Activated CD8-positive, alpha-beta T cell treated with anti-CD3 and anti-CD28 coated beads for 36 hours (primary cell): Measurements from ENCODE around the gene PCDHGB3. TPM values are rescaled to one million over a fixed set of nuclear protein-coding genes. Genes with fewer than 3 reads are reported as not detected.
"Not testable (repeated sequence)": the region's sequence is repeated elsewhere in the genome, so short reads cannot be mapped to it uniquely, and the experiment has no call there.

Source experiments
- ATAC-seq: fragments of 200-7000 bp; cut with Tn5 transposase; one replicate; pipeline ENCODE4 v1.10.0; 2021; ENCODE audit warnings: mild to moderate bottlenecking, moderate library complexity
- CTCF ChIA-PET: fragments of 350-600 bp; sonication (Branson Sonifier 250); formaldehyde crosslinking; loops from one replicate; lab custom pipeline; 2021; ENCODE audit warnings: antibody characterized with exemption; lab: Charles Lee
- POLR2A ChIA-PET: fragments of 350-600 bp; sonication (Branson Sonifier 250); formaldehyde crosslinking; loops from one replicate; lab custom pipeline; 2021; ENCODE audit warnings: antibody characterized with exemption; lab: Charles Lee
- DNase-seq: peaks from one replicate; pipeline ENCODE4 v3.0.0-alpha.2; 2020
- H3K27ac Mint-ChIP-seq: one replicate; pipeline ENCODE4 v1.8.0; 2021; ENCODE audit warnings: mild to moderate bottlenecking, mixed read lengths
- H3K27me3 Mint-ChIP-seq: one replicate; pipeline ENCODE4 v1.8.0; 2021; ENCODE audit warnings: mixed read lengths
- H3K36me3 Mint-ChIP-seq: one replicate; pipeline ENCODE4 v1.8.0; 2021; ENCODE audit warnings: low read depth, mixed read lengths
- H3K4me1 Mint-ChIP-seq: one replicate; pipeline ENCODE4 v1.8.0; 2021; ENCODE audit warnings: low read depth, mixed read lengths
- H3K4me3 Mint-ChIP-seq: one replicate; pipeline ENCODE4 v1.8.0; 2021; ENCODE audit warnings: mild to moderate bottlenecking, moderate library complexity, mixed read lengths
- H3K9me3 Mint-ChIP-seq: one replicate; pipeline ENCODE4 v1.8.0; 2021; ENCODE audit warnings: mixed read lengths
- intact Hi-C: fragments of 100-400 bp; cut with micrococcal nuclease; formaldehyde crosslinking; loops from one replicate; pipeline ENCODE4 v1.10.0; 2022
- total RNA-seq, 2 experiments: library from RNA; stranded (reverse); gene quantifications; one replicate each; pipeline ENCODE4 v1.2.3, GENCODE V29; 2021
- TF ChIP-seq, protein P1 (sequence below): fragments of 200-600 bp; IDR thresholded peaks from one replicate; pipeline ENCODE4 v1.8.0; 2022; ENCODE audit warnings: antibody characterized with exemption, mild to moderate bottlenecking

PCDHGB3 gene
- total RNA-seq, 2 experiments from 2014 or later, result 0.07 to 0.16 TPM

DNA sequence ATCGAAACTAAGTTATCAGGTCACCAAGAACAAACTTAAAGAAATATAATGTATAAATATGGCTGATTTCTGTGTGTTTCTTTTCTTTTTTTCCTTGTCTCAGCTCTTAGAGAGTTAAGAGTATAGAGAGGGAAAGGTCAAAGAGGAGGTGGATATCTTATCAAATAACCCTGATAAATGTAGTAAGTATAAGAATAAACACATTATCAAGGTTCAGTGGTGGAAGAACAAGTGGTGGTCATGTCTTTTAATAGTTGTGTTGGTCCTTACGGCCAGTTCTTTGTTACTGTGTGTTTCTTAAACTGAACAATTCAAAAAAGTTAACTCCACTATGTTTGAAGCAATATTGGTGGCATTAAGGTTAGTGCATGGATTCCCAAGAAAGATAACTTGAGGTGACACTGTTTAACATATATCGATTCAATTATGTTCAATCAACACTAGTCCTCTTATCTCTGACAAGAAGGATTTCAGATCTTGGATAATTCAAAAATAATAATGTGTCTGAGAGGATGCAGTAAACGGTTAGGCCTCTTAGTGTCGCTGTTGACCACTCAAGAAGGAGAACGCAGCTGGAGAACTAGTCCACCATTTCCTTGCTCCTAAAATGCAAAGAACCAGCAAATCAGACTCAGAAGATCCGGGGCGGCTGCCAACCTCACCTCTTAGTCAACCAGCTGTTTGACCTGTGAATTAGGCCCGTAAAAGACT lies 26.6 kb upstream of the PCDHGB3 start, which contains the start of gene PCDHGA3:
PCDHGA3 (plus strand) TSS at position 588 of the 711 bp plus-strand sequence. CDS start 205 bp downstream, outside the sequence.
- Mint-ChIP-seq H3K36me3 (peaks cover 18% of the 10 kb centered on the region), H3K27me3 (peaks cover 41% of the 10 kb centered on the region), H3K4me1 (no peaks in the 10 kb centered on the region), H3K27ac (no peak within 1 kb of the TSS), H3K9me3 (peaks cover 42% of the 10 kb centered on the region), H3K4me3 (no peak within 1 kb of the TSS)
- ATAC-seq (peak; percentile 47), DNase-seq (peak; percentile 45)
- CTCF ChIA-PET, result interaction anchor here (0.8 to 3.0 kb wide), 24 partner anchors 8 to 221 kb away, joined by 3 to 10 read pairs (median 4); partner anchors contain the start of genes PCDHB9, PCDHGA1, PCDHGA11 and PCDHGA4
- intact Hi-C loops, result no loop called here
- TF ChIP-seq, protein P1, sequence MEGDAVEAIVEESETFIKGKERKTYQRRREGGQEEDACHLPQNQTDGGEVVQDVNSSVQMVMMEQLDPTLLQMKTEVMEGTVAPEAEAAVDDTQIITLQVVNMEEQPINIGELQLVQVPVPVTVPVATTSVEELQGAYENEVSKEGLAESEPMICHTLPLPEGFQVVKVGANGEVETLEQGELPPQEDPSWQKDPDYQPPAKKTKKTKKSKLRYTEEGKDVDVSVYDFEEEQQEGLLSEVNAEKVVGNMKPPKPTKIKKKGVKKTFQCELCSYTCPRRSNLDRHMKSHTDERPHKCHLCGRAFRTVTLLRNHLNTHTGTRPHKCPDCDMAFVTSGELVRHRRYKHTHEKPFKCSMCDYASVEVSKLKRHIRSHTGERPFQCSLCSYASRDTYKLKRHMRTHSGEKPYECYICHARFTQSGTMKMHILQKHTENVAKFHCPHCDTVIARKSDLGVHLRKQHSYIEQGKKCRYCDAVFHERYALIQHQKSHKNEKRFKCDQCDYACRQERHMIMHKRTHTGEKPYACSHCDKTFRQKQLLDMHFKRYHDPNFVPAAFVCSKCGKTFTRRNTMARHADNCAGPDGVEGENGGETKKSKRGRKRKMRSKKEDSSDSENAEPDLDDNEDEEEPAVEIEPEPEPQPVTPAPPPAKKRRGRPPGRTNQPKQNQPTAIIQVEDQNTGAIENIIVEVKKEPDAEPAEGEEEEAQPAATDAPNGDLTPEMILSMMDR, result peak; percentile 43
- POLR2A ChIA-PET, result no interaction called here

DNA sequence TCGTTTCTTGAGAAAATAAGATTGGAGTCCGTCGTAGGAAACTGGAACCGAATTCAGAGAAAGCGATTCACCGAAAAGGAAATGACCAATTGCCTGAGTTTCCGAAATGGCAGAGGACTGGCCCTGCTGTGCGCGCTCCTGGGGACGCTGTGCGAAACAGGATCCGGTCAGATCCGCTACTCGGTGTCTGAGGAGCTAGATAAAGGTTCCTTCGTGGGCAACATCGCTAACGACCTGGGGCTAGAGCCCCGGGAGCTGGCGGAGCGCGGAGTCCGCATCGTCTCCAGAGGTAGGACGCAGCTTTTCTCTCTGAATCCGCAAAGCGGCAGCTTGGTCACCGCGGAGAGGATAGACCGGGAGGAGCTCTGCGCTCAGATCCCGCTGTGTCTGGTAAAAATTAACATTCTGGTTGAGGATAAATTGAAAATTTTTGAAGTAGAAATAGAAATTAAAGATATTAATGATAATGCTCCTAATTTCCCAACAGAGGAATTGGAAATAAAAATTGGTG lies 26.0 kb upstream of the PCDHGB3 start:
- Mint-ChIP-seq H3K9me3 (peaks cover 36% of the 10 kb centered on the region), H3K36me3 (peaks cover 15% of the 10 kb centered on the region), H3K27me3 (peaks cover 43% of the 10 kb centered on the region), H3K4me1 (no peaks in the 10 kb centered on the region), H3K4me3 (no peak overlapping the region), H3K27ac (no peak overlapping the region)
- ATAC-seq (no peak), DNase-seq (no peak)
- POLR2A ChIA-PET, result no interaction called here
- TF ChIP-seq, protein P1, result no peak
- CTCF ChIA-PET, result interaction anchor here (0.9 to 3.0 kb wide), 21 partner anchors 8 to 220 kb away, joined by 3 to 10 read pairs (median 4); partner anchors contain the start of genes PCDHB9, PCDHGA11, PCDHGA4 and PCDHGB2
- intact Hi-C loops, result no loop called here

DNA sequence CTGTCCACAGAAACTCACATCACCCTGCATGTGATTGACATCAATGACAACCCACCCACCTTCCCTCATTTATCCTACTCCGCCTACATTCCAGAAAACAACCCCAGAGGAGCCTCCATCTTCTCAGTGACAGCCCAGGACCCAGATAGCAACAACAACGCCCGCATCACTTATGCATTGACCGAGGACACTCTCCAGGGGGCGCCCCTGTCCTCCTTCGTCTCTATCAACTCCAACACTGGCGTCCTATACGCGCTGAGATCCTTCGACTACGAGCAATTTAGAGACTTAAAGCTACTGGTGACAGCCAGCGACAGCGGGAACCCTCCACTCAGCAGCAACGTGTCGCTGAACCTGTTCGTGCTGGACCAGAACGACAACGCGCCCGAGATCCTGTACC lies 24.7 kb upstream of the PCDHGB3 start:
- Mint-ChIP-seq H3K27ac (no peak overlapping the region), H3K9me3 (peaks cover 32% of the 10 kb centered on the region), H3K27me3 (peaks cover 47% of the 10 kb centered on the region), H3K4me1 (no peaks in the 10 kb centered on the region), H3K36me3 (peaks cover 11% of the 10 kb centered on the region), H3K4me3 (no peak overlapping the region)
- intact Hi-C loops, result no loop called here
- ATAC-seq (no peak), DNase-seq (no peak)
- CTCF ChIA-PET, result interaction anchor here (1.5 kb wide), 2 partner anchors 10 to 136 kb away, joined by 3 read pairs; no protein-coding TSS in a partner anchor
- TF ChIP-seq, protein P1, result no peak
- POLR2A ChIA-PET, result no interaction called here

DNA sequence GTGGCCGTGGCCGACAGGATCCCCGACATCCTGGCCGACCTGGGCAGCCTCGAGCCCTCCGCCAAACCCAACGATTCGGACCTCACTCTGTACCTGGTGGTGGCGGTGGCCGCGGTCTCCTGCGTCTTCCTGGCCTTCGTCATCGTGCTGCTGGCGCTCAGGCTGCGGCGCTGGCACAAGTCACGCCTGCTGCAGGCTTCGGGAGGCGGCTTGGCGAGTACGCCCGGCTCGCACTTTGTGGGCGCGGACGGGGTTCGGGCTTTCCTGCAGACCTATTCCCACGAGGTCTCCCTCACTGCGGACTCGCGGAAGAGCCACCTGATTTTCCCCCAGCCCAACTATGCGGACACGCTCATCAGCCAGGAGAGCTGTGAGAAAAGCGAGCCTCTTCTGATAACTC lies 24.0 kb upstream of the PCDHGB3 start:
- H3K4me1 Mint-ChIP-seq, H3K4me3 Mint-ChIP-seq, ATAC-seq, intact Hi-C loops, H3K27ac Mint-ChIP-seq, DNase-seq: not testable (repeated sequence)
- Mint-ChIP-seq H3K27me3 (peaks cover 52% of the 10 kb centered on the region), H3K9me3 (peaks cover 32% of the 10 kb centered on the region), H3K36me3 (peaks cover 14% of the 10 kb centered on the region)
- ChIA-PET POLR2A (interaction anchor here (1.1 kb wide), 1 partner anchor 103 kb away, joined by 3 read pairs; no protein-coding TSS in a partner anchor), CTCF (interaction anchor here (1.5 kb wide), 1 partner anchor 9 kb away, joined by 3 read pairs; no protein-coding TSS in a partner anchor)

DNA sequence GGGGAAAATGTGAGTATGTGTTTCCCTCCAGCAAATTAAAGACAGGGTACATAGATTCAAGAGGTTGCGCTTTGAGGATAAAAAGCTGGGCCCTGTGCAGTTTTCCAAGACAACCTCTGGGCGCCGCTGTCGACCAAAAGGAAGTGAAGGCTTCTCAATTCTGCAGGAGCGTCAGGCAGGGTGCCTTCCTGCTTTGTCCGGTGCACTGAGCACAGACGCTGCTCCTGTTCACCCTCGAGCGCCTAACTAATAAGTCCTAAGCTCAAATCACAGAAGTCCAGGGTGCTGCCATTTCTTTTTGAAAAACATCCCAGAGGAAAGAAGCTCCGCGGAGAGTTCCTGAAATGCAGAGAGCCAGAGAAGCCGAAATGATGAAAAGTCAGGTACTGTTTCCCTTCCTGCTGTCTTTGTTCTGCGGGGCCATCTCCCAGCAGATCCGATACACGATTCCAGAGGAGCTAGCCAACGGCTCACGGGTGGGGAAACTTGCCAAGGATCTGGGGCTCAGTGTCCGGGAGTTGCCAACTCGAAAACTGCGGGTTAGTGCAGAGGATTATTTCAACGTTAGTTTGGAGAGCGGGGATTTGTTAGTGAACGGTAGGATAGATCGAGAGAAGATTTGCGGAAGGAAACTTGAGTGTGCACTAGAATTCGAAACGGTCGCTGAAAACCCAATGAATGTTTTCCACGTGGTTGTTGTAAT lies 20.0 kb upstream of the PCDHGB3 start, which contains the start of gene PCDHGB1:
PCDHGB1 (plus strand) TSS at position 183 of the 703 bp plus-strand sequence; CDS start at position 345, 162 bp downstream.
- peak; percentile 60 for ATAC-seq
- peak; percentile 56 for DNase-seq
- H3K9me3 Mint-ChIP-seq, result peaks cover 18% of the 10 kb centered on the region
- H3K27ac Mint-ChIP-seq, result no peak within 1 kb of the TSS
- POLR2A ChIA-PET, result no interaction called here
- H3K27me3 Mint-ChIP-seq, result peaks cover 53% of the 10 kb centered on the region
- H3K4me3 Mint-ChIP-seq, result no peak within 1 kb of the TSS
- CTCF ChIA-PET, result interaction anchor here (1.0 to 2.8 kb wide), 11 partner anchors 10 to 214 kb away, joined by 3 to 8 read pairs (median 5); partner anchors contain the start of genes PCDHGA10, PCDHGB2, PCDHGB3 and TAF7
- TF ChIP-seq, protein P1, result peak; percentile 33
- H3K4me1 Mint-ChIP-seq, result no peaks in the 10 kb centered on the region
- H3K36me3 Mint-ChIP-seq, result peaks cover 16% of the 10 kb centered on the region
- intact Hi-C loops, result no loop called here
